ENCODE data around the gene TUBB. TPM values are rescaled to one million over a fixed set of nuclear protein-coding genes. Genes with fewer than 3 reads are reported as not detected.

The TUBB gene
- total and polyA plus RNA-seq, 2 of the 8 experiments (the other 6 are each of a cell fraction or from before 2014, with no cell fraction given): 1,880 to 3,022 TPM

- TF ChIP-seq ATF3 (IDR thresholded peaks at IDR 0.05; ENCODE audit: insufficient read depth, low read depth, low read length) (no peak), NANOG (IDR thresholded peaks at IDR 0.05; ENCODE audit: insufficient read depth, low read depth, low read length, poor library complexity, severe bottlenecking) (no peak), RNF2 (IDR thresholded peaks at IDR 0.05; ENCODE audit: borderline replicate concordance, low read depth, low read length, missing control alignments, poor library complexity, severe bottlenecking) (no peak), POLR2AphosphoS5 (IDR thresholded peaks at IDR 0.05; ENCODE audit: low read depth, low read length) (peak; percentile 96), TAF7 (optimal IDR thresholded peaks at IDR 0.05; ENCODE audit: borderline replicate concordance, low read depth, low read length) (peak; percentile 60), CBX8 (IDR thresholded peaks at IDR 0.05; ENCODE audit: borderline replicate concordance, low read depth, low read length) (no peak), SIRT6 (IDR thresholded peaks at IDR 0.05; ENCODE audit: low read length) (no peak)
Measured at GRCh38 chr6:30725713-30726505, 5.8 kb downstream of the TUBB start (continued).
